ENCODE measurements around the gene CFAP119. TPM values are rescaled to one million over a fixed set of nuclear protein-coding genes. Genes with fewer than 3 reads are reported as not detected.

Gene CFAP119
- polyA plus RNA-seq, 1 donor (not counting 4 experiments of a cell fraction or from before 2014, with no cell fraction given): 3.0 TPM

DNA sequence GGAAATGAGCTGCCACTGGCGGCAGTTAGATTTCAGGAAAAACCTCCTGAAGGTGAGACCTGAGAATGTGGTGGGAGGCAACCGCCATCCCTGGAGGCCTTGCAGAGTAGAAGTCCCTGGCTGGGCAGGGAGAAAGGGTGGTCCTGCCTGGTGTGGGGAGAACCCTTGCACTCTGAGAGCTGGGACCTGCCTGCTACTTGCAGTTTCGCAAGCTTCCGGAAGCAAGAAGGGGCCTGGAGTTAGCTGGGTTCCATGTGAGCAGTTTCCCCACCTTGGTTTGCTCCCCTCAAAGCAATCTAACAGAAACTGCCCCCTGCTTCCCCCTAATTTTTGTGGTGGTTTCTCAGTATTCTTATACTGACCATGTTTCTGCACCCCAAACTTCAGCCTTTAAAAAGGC is 18.7 kb upstream of the CFAP119 start:
- Histone ChIP-seq H3K4me1 (ENCODE audit: control insufficient read depth, extremely low read depth, insufficient read depth, low read length) (peaks cover 2% of the 10 kb centered on the region), H3K27ac (ENCODE audit: control insufficient read depth, insufficient read depth, low read length) (no peak overlapping the region), H3K79me2 (ENCODE audit: control insufficient read depth, insufficient read depth, low read length) (peaks cover 6% of the 10 kb centered on the region), H2AFZ (ENCODE audit: control insufficient read depth, low read length) (no peak overlapping the region), H3K36me3 (ENCODE audit: control insufficient read depth in 2 of 2, extremely low read depth in 1 of 2, insufficient read depth in 2 of 2, low read length in 2 of 2) (peaks cover 6 to 20% of the 10 kb centered on the region in 2 experiments), H3K4me3 (ENCODE audit: control insufficient read depth in 2 of 3, extremely low read depth in 1 of 3, insufficient read depth in 2 of 3, low read depth in 1 of 3, low read length in 3 of 3) (no peak overlapping the region), H3K9ac (ENCODE audit: control insufficient read depth, extremely low read depth, insufficient read depth, low read length) (no peak overlapping the region), H3K9me1 (ENCODE audit: control insufficient read depth, extremely low read depth, insufficient read depth, low read length) (no peaks in the 10 kb centered on the region), H4K20me1 (ENCODE audit: control insufficient read depth, extremely low read depth, insufficient read depth, low read length) (no peaks in the 10 kb centered on the region), H3K9me3 (ENCODE audit: control insufficient read depth, low read depth, low read length) (no peaks in the 10 kb centered on the region), H3K27me3 (ENCODE audit: control insufficient read depth, extremely low read depth, insufficient read depth, low read length) (no peaks in the 10 kb centered on the region), H3K4me2 (ENCODE audit: control insufficient read depth, extremely low read depth, insufficient read depth, low read depth, low read length) (no peak overlapping the region)
- DNase-seq (ENCODE audit: low read depth, low spot score) (no peak), FAIRE-seq (no peak)
- TF ChIP-seq, protein P1, sequence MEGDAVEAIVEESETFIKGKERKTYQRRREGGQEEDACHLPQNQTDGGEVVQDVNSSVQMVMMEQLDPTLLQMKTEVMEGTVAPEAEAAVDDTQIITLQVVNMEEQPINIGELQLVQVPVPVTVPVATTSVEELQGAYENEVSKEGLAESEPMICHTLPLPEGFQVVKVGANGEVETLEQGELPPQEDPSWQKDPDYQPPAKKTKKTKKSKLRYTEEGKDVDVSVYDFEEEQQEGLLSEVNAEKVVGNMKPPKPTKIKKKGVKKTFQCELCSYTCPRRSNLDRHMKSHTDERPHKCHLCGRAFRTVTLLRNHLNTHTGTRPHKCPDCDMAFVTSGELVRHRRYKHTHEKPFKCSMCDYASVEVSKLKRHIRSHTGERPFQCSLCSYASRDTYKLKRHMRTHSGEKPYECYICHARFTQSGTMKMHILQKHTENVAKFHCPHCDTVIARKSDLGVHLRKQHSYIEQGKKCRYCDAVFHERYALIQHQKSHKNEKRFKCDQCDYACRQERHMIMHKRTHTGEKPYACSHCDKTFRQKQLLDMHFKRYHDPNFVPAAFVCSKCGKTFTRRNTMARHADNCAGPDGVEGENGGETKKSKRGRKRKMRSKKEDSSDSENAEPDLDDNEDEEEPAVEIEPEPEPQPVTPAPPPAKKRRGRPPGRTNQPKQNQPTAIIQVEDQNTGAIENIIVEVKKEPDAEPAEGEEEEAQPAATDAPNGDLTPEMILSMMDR (optimal IDR thresholded peaks at IDR 0.05 in 1 of 3, IDR thresholded peaks at IDR 0.05 in 1 of 3, conservative IDR thresholded peaks at IDR 0.05 in 1 of 3; ENCODE audit: extremely low read depth in 1 of 3, insufficient read depth in 2 of 3, low read length in 3 of 3): no peak
- dilution Hi-C loops (cut with MboI; ENCODE audit: extremely low pct_ligation_motif_present, low sequenced_read_pairs): loop anchor here (25.0 kb wide), 1 partner anchor 107 kb away; the partner anchor contains the start of genes BCL7C and CTF1

DNA sequence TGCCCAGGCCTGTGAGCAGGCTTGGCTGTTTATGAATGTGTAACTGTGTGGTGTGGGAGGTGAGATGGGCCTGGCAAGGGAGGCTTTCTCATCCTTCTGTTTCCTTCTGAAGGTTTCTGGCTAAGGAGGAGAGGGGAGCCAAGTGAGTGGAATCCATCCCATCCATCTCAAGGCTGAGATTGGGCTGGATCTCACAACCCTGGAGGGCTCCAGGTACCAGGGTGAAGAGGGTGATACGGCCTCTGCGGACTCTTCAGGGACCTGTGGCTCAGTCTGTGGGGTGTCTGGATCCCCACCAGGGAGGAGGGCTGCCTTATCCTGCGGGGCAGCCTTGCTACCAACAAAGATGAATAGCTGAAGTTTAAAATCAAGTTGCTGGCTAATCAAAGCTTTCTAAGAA is 18.2 kb upstream of the CFAP119 start:
- H3K4me2 ChIP-seq (ENCODE audit: control insufficient read depth, extremely low read depth, insufficient read depth, low read depth, low read length): no peak overlapping the region
- H3K4me3 ChIP-seq (ENCODE audit: control insufficient read depth in 2 of 3, extremely low read depth in 1 of 3, insufficient read depth in 2 of 3, low read depth in 1 of 3, low read length in 3 of 3): no peak overlapping the region
- no peak overlapping the region for H3K9ac ChIP-seq (ENCODE audit: control insufficient read depth, extremely low read depth, insufficient read depth, low read length)
- peaks cover 5% of the 10 kb centered on the region for H3K4me1 ChIP-seq (ENCODE audit: control insufficient read depth, extremely low read depth, insufficient read depth, low read length)
- no peaks in the 10 kb centered on the region for H3K9me3 ChIP-seq (ENCODE audit: control insufficient read depth, low read depth, low read length)
- DNase-seq (ENCODE audit: low read depth, low spot score) (no peak), FAIRE-seq (no peak)
- TF ChIP-seq, protein P1 (optimal IDR thresholded peaks at IDR 0.05 in 1 of 3, IDR thresholded peaks at IDR 0.05 in 1 of 3, conservative IDR thresholded peaks at IDR 0.05 in 1 of 3; ENCODE audit: extremely low read depth in 1 of 3, insufficient read depth in 2 of 3, low read length in 3 of 3): no peak
- no peak for TF ChIP-seq EZH2 (IDR thresholded peaks at IDR 0.05; ENCODE audit: low read length)
- peaks cover 6 to 20% of the 10 kb centered on the region in 2 experiments for H3K36me3 ChIP-seq (ENCODE audit: control insufficient read depth in 2 of 2, extremely low read depth in 1 of 2, insufficient read depth in 2 of 2, low read length in 2 of 2)
- H2AFZ ChIP-seq (ENCODE audit: control insufficient read depth, low read length): no peak overlapping the region
- no peaks in the 10 kb centered on the region for H4K20me1 ChIP-seq (ENCODE audit: control insufficient read depth, extremely low read depth, insufficient read depth, low read length)
- dilution Hi-C loops (cut with MboI; ENCODE audit: extremely low pct_ligation_motif_present, low sequenced_read_pairs): loop anchor here (25.0 kb wide), 1 partner anchor 107 kb away; the partner anchor contains the start of genes BCL7C and CTF1
- H3K79me2 ChIP-seq (ENCODE audit: control insufficient read depth, insufficient read depth, low read length): peaks cover under 1% of the 10 kb centered on the region
- H3K27me3 ChIP-seq (ENCODE audit: control insufficient read depth, extremely low read depth, insufficient read depth, low read length): no peaks in the 10 kb centered on the region
- no peak overlapping the region for H3K27ac ChIP-seq (ENCODE audit: control insufficient read depth, insufficient read depth, low read length)
- no peaks in the 10 kb centered on the region for H3K9me1 ChIP-seq (ENCODE audit: control insufficient read depth, extremely low read depth, insufficient read depth, low read length)
